GM20431 (cell line): ENCODE results near the gene DDX42.
"Not testable (repeated sequence)": the region's sequence is repeated elsewhere in the genome, so short reads cannot be mapped to it uniquely, and the experiment has no call there.

Experiments used
- in situ Hi-C: fragments of 300-500 bp; cut with MseI, MboI; formaldehyde crosslinking; loops from one replicate; pipeline ENCODE4 v1.15.0; 2020; ENCODE audit warnings: low sequenced_read_pairs; ENCODE audit not compliant: unreplicated experiment

Gene DDX42

DNA sequence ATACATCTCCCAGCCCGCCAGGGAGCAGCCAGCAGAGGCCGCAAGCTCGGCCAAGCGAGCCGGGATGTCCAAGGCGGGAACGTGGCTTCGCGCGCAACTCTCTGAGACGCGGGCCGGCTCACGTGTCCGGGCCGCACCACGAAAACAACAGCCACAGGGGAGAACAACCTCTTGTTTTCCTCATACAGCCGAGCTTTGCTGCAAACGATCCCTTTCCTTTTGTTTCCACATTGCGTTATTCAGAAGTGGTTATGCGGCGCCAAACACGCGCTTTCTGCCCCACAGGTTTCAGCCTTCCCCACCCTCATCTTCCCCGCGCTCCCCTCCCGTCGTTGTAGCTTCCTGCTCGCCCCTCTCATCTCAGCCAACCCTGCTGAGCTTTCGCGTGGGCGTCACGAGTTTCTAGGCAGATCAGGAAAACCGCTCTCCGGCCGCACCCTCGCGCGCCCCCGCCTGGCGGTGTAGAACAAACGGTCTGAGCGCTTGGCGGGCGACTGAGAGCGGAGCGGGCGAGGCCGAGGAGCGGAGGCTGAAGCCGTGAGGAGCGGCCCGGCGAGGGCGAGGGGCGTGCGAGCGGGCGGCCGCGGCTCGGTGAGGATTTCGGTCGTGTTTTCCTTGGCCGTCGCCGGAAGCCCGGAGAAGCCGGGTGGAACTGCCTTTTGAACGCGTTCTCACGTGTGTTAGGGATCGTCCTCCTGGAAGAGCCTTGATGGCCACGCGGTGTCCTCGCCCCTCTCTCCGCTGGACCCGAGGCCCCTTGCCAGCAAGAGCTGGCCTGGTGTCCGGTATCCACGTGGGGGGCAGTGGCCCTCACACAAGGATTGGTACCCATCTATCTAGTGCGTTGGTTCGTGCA, 75.1 kb downstream of the DDX42 start:
- in situ Hi-C loops: loop anchor here (25.0 kb wide), 1 partner anchor 412 kb away; the partner anchor contains the start of gene CYB561

GRCh38 chr17:63850401-63850800, 76.4 kb downstream of the DDX42 start:
- in situ Hi-C loops: no loop called here

DNA sequence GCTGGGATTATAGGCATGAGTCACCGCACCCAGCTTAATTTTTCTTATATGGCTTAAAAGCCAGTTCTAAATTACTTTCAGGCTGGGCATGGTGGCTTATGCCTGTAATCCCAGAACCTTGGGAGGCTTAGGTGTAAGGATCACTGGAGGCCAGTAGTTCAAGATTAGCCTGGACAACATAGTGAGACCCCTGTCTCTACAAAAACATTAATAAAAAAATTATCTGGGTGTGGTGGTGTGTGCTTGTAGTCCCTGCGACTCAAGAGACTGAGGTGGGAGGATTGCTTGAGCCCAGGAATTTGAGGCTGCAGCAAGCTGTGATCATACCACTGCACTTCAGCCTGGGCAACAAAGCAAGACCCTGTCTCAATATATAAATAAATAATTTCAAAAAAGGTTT, 79.3 kb downstream of the DDX42 start:
- in situ Hi-C loops: no loop called here

DNA sequence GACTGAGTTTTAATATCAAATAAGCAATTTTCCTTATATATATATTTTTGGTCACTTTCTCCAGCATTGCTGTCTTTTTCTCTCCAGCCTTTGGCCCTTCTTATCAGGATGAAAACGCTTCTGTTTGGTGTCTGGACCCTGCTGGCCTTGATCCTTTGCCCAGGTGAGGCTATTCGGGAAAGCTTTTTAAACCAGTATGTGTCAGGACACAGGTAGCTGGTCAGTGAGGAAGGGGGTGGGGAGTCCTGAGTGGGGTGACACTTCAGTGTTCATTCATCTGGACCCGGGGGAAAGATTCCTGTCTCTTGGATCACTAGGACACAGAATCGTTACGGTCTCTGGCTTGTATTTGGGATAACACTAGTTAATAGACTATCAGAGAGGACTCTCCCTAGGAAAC, 80.7 kb downstream of the DDX42 start:
- in situ Hi-C loops: no loop called here

DNA sequence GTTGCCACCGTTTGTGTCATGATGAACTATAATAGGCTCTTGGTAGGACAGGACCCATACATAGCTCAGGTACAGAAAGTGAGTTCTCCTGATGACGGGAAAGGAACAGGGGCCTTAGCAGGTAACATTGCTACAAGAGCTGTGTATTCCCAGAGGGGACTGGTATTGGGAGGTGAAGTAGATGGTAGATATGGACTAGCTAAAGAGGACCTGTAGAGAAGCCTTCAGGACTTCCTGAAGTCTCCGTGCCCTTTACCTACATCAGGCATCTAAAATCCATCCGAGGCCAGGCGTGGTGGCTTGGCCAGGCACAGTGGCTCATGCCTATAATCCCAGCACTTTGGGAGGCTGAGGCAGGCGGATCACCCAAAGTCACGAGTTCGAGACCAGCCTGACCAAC, 81.2 kb downstream of the DDX42 start:
- in situ Hi-C loops: no loop called here

DNA sequence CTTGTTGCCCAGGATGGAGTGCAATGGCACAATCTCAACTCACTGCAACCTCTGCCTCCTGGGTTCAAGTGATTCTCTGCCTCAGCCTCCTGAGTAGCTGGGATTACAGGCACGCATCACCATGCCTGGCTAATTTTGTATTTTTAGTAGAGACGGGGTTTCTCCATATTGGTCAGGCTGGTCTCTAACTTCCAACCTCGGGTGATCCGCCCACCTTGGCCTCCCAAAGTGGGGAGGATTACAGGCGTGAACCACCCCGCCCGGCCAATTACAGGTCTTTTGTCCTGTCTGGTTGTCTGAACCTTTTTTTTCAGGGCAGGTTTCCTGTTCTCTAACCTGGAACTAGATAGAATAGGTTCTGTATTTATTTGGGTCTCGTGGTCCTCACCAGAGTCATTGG, 82.5 kb downstream of the DDX42 start:
- in situ Hi-C loops: not testable (repeated sequence)

DNA sequence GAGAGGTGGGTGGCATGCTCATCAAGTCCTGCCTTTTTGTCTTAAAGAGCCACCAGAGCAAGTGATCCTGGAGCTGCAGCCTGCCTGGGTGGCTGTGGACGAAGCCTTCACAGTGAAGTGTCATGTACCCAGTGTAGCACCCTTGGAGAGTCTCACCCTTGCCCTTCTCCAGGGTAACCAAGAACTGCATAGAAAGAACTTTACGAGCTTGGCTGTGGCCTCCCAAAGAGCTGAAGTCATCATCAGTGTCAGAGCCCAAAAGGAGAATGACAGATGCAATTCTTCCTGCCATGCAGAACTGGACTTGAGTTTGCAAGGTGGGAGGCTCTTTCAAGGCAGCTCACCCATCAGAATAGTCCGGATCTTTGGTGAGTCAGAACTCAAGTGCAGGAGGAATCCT, 85.3 kb downstream of the DDX42 start:
- in situ Hi-C loops: no loop called here

DNA sequence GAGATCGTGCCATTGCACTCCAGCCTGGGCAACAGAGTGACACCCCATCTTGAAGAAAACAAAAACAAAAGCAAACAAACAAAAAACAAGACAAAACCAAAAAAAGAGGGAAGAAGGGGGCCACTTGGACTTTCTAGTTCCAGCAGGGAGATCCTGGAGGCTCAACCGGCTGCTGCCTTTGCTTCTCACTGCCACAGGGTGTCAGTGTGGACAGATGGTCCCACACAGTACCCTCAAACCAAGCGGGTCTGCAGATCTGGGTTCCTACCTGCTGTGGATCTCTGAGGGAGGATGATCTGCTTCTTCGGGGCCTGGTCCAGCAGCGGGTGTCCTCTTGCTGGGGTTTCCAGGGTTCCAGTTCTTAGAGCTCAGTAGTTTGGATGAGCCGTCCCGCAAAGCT, 92.7 kb downstream of the DDX42 start:
- in situ Hi-C loops: not testable (repeated sequence)
